SHP77 (cell line): ENCODE measurements around the gene WSCD2.

ENCODE experiments used
- DNase-seq, 2 experiments: peaks; one replicate each; lab custom pipeline; 2025; lab: John Stamatoyannopoulos, UW

WSCD2 gene

DNA sequence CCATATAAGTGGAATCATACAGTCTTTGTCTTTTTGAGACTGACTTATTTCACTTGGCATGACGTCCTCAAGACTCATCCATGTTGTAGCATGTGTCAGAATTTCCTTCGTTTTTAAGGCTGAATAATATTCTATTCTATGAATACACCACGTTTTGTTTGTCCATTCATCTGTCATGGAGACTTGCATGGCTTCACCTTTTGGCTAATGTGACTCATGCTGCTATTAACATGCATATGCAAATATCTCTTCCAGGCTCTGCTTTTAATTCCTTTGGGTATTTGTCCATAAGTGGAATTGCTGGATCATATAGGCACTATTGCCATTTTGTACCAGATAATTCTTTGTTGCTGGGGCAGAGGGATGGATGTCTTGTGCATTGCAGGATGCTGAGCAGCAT, 19.6 kb upstream of the WSCD2 start:
- no peak for DNase-seq

DNA sequence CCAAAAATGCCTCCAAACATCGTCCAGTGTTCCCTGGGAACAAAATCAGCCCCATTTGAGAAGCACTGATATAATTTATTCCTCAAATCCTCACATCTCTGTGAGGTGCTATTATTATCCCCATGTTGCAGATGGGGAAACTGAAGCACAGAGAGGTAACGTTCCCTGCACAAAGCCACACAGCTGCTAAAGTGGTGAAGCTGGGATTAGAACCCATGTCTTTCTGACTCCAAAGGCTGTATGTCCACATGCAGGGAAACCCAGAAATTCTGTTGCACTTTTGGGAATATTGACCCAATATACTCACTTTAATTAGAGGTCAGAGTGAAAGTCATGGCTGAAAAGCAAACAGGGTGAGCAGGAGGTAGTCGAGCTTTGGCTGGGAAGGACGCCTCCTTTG, 19.1 kb upstream of the WSCD2 start:
- no peak for DNase-seq

DNA sequence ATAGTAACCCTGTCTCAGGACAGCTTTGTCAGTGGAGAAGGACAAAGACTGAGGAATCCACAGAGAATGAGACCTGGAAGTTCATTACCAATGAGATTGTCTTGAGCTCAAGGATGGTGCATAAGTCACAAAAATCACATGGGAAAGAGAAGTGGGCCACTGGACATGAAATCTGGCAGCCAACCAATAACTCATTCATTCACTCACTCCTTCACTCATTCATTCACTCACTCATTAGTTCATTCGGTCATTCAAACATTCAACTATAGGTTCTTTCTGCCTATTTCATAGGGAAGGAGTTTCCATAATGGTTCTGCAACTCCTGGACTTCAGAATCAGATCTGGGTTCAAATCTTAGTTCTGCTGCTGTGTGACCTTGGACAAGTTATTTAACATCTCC, 18.2 kb upstream of the WSCD2 start:
- no peak for DNase-seq

DNA sequence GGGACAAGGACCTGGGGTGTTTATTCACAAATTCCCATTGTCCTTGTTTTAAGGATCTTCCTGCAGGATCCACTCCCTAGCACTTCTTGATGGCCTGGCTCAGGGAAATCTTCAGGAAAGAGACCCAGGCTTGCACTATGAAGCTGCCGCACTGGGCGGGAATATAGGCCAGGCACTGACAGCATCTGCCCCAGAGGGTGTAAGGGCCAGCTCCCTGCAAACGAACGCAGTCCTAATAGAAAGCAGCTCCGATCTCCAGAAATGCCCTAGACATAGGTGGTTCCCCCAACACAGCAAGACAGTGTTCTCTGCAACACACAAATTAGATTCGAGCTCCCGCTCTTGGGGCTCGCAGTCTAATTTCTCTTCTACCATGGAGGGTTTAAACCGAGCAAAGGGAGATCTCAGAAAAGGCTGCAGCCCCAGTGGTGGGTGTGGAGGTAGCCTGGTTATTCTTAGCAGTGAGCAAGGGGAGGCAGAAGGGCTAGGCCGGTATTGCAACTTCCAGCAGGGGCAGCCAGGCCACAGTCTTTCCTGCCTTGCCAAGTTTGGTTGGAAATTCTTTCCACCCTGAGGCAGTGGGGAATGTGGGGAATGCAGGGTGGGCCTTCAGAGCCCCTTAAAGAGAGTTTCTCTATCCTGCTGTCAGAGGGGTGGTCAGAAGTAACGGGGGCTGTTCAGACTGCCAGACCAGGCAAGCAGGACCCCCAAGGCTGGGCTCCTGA, 16.1 kb upstream of the WSCD2 start:
- DNase-seq: no peak

DNA sequence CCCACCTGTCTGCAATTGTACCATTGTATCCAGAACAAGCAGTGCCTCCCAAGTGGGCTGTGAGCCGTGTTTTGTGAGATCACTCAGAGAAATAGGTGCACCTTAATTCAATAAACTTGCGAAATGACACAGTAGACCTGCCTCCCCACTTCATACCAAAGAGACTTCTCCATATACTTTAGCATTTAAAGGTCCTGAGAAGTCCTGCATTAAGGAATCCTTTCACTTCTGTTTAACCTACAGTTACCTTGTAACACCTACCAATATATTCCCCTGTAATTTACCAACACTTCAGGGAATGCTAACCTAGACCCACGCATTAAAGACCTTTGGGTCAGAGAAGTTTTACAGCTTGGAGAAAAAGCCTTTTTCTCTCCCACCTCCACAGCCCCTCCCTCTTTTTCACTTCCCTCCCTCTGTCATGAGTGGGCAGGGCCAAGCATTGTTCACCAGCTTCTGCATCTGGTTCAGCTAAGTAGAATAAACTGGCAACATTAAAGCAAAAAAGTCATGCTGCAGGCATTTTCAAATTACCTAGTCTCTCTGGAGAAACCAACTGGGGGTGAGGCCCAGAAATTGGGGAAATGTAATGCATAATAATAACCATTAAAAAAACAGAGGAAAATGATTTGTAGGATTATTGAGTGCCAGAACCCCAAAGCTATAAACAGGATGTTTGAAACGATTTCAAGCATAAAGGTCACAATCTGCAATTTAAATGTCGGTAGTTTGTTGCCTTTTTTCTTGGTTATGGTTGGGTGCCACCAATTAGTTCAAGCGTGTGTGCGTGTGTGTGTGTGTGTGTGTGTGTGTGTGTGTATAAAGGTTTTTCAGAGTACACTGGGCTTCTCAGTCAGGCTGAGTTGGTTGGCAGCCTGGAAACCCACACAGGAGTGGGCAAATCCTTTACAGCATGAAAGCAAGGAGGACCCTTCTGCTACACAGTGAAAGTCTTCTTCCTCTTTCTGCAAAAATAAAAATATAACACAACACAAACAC, 13.7 kb upstream of the WSCD2 start:
- no peak for DNase-seq

DNA sequence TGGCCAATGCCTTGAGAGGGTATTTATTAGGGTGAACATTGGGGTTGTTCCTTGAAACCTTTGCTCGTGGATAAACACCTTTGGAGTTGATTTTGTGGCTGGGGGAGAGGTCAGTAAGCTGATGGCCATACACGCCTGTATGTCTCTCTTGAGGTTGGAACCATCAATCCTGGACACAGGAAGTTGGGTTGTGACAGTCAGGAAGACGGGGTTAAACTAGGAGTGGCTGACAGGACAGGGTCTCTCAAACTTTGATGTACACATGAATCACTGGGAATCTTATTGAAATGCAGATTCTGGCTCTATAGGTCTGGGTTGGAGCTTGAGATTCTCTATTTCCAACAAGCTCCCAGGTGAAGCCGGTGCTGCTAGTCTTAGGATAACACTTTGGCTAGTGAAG, 12.8 kb upstream of the WSCD2 start:
- DNase-seq: no peak

DNA sequence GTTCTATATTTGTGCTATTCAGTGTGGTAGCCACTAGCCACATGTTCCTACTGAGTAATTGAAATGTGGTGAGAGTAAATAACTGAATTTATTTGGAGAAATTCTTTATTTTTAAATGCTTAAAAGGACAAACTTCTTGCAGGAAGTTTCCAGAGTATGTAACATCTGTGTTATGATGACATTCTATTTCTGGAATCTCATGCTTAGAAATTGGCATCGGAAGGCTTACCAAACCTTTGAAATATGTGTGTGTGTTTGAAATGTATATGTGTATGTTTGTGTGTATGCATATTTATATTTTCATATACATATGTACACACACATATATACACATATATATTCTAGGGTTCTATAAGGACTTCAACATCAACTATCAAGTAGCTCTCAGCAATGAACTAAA, 12.4 kb upstream of the WSCD2 start:
- DNase-seq: no peak

DNA sequence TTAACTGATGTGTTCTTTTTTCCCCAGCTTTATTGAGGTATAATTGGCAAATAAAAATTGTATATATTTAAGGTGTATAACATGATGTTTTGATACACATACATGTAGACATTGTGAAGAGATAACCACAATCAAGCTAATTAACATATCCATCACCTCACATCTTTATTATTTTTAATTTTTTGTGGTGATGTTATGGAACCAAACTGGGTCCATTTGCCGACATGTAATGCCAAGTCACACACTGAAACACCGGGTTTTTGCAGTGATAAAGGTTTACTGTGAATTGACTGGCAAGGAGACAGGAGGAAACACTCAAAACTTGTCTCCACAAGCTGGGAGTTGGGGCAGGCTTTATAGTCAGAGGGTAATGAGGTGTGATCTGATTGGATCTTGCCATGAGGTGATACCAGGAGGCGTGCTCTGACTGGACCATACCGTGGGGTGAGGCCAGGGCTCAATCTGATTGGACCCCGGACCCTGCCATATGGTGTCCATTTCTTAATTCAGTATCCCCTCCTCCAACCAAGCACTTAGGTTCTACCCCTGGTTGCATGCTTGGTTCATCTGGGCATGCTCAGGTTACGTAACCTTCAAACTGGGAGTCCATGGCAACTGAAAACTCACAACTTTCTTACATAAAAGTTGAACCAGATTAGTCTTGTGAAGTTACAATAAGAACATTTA, 11.8 kb upstream of the WSCD2 start:
- DNase-seq: no peak

DNA sequence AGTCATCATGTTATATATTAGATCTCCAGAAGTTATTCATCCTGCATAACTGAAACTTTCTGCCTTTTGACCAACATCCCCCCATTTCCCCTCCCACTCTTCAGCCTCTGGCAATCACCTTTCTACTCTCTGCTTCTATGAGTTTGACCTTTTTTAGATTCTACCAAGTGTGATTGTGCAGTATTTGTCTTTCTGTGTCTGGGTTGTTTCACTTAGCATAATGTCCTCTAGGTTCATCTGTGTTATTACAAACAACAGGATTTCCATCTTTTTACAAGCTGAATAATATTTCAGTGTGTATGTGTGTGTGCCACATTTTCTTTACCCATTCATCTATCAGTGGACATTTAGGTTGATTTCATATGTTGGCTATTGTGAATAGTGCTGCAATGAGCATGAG, 11.2 kb upstream of the WSCD2 start:
- no peak for DNase-seq

DNA sequence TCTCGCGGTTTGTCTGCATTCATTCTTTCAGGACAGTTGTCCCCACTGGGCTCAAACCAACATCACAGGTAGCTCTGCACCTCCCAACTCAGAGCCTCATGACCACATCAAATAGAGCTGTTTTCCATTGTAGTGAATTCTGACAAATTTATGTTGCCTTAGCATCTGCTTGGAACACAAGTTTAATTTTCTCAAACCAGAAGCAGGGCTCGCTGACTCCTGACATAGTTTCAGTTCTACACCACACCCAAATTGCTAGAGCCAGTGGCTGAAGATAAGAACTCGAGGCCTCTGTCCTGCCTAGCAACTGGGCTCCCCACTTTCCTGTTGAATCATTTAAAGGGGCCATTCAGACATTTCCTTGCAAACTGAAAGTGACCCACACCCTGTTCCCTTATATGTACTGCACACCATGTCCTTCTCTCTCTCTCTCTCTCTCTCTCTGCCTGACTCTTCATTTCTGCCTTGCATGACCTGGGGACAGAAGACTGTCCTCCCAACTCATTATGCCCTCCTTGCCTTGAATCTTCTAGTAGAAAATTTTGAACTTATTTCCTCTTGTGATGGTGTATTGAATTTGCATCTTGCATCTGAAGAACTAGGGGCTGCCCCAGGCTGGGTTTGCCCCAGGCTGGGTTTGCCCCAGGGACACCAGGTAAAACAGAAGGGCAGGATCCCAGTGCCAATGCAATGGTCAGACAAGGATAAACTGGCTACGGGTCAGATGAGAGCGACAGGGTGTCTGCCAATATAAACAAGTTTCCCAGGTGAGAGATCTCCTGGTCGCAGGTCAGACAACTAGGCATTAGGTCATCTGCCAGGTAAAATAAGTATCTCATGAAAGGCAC, 9.7 kb upstream of the WSCD2 start:
- DNase-seq: no peak

DNA sequence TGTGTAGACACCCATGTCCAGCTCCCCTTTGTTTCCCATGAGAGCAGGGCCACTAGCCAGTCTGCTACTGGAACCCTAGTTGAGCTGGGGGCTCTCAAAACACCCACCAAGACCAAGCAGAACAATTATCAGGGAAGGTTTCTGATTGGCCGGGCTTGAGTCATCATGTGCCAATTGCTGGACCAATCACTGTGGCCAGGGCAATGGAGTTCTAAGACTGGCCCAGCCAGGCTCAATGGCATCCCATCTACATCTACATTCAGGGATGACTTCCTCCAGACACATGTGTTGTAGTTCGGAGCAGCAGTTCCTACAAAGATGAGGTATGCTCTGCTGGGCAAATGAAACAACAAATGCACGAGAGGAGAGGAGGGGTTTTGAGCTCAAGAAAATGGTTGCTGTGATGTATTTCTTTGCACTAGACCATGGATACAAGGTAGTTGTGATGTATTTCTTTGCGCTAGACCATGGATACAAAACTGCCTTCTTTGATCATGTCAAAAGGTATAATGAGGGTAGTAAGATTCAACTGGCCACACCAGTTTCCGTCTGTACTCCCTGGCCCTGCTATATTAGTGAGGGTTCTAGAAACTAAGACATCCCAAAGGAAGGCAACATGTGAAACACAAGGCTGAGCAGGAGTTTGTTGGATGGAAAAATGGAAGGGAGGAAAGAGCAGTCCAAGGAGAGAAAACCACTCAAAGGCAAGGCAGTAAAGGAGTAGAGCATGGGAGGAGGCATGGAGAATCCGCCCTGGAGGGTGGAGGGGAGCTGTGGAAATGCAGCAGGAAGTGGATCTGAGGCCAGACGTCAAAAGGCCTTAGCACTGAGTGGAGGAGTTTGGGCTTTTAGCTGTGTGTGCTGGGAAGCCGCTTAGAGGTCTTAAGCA, 8.9 kb upstream of the WSCD2 start:
- DNase-seq: no peak

DNA sequence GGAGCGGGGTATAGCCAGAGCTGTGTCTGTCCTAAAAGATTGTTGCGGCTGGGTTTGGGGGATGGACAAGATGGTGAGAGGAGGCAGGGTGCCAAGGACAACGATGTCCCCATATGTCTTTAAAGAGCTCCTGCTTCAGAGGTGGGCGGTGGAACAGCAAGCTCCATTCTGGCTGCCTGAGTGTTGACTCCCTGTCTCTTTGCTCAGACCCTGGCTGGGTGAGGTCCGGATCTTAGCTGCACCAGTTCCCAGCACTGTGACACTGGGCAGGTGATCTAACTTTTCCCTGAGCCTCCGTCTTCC, 8.3 kb upstream of the WSCD2 start:
- DNase-seq: no peak

DNA sequence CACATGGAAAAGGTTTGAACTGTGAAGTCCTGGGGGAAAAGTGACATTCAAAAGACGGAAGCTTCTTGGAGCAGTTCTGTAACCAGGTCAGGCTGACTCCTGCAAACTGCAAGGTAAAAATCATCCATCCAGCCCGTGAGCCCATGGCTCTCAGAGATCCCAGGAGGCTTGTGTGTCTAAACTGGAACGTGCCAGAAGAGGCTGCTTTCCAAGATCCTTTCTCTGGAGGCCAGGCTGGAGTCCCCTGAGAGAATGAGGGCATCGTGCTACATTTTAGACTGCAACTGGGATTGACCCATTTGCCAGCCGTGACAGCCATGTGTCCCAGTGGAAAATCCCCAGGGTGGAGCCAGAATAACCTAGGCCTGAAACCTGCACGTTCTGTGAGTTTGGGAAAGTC, 7.8 kb upstream of the WSCD2 start:
- no peak for DNase-seq

DNA sequence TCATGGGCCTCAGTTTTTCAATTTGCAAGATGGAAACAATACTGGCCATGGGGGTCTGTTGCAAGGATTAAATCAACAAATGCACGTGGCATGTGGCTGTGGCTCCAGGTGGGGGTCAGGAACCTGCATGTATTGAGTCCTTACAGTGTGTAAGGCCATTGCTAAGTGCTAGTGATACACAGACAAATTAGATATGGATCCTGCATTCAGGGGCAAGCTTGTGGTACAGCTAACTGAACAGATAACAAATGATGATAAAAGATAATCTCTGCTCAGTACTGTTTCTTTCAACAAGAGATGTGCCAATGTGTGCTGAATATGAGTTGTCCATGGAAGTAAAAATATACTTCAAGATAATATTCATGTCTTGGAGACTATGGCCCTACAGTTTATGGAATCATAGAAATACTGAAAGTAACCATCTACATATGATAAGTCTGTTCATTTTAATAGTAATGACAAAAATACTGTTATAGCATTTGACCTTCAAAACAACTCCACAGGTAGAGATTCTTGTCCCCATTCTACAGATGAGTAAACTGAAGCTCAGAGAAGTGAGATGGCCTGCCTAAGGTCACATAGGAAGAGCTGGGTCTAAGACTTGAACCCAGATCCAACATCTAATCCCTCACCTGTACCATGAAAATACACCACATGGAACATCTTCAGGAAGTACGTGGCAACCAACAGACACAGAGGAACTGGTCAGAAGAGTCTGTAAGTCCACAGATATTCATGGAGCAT, 7.2 kb upstream of the WSCD2 start:
- no peak for DNase-seq

DNA sequence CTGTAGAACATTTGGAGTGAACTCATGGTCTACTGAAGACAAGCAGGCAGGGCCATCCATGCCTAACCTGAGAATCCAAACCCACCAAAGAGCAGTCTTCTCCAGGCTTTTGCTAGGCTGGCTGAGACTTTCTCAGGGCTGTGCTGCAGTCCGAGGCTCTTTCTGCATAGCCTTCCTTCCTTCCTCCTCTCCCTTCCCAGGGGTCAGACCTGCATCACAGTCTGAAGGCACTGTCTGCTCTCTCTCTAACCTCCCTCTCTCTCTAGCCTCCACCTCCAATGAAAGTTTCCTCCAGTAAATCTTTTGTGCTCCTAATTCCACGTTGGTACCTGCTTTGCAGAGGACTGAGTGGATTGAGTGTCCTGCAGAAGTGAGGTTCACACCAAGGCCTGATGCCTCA, 6.4 kb upstream of the WSCD2 start:
- no peak for DNase-seq

DNA sequence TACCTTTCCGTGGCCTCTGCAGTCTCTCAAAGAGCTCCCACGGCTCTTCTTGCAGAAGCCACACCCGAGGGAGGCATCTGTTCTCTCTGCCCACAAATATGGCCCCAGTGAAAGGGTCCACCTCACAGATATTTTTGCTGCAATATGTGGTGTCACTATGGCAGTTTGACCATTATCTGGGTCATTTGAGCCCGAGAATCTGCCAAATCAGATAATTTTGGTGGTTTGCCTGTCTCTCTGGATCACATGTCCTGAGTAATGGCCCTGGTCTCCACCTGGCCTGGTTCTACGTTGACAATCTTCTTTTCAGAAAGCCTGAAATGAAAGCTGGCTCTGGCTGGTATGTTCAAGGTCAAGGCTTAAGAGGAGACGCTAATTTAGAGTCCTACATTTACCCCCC, 5.7 kb upstream of the WSCD2 start:
- no peak for DNase-seq

DNA sequence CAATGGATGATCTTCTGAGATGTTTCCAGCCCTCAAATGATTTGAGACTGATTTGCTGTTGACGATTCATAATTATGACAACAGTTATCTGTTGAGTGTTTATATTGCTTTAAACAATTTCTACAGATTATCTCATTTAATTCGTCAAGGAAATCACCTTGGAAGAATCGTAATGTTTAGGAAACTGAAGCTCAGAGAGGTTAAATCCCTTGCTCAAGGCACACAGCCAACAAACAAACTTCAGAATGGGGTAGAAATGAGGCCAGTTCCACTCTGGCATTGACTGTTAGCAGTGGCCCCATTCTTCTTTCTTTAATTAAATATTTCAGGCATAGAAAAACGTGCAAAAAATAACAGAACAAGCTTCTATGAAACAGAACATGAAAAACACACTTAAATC, 4.0 kb upstream of the WSCD2 start:
- no peak for DNase-seq

DNA sequence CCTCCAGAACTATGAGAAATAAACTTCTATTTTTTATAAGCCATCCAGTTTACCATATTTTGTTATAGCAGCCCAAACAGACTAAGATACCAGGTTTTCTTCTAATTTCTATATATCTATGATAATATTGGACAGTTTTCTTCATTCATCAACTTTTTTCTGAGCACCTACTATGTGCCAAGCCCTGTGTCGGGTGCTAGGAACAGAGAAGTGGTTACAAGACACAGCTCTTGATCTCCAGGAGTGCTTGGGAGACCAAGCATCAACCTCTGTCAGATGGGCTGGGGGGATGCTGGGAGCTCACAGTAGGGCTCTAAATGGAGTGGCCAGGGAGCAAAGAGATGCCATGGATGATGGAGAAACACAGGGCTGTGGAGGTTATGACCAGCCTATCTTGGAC, 2.9 kb upstream of the WSCD2 start:
- DNase-seq: no peak

DNA sequence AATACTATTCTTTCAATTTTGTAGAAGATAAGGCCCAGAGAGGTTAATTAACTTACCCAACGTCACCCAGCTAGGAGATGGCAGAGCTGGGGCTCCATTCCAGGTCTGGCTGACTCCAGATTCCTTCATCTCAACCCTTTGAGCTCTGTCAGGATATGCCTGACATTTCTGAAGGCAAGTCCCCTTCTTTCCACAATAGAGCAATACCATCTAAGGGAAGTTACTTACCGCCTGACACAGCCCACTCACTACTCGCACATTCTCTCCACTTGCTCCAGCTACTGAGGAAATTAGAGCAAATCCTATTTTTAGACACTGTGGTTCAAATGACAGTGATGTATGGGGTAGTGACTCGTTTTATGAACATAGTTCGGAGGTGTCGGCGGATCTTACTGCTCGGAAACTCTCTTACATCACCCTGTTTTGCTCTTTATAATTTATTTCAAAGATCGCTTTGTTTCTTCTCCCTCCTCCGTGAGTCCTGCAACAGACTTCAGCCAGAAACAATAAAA, 2.0 kb upstream of the WSCD2 start:
- DNase-seq: no peak

DNA sequence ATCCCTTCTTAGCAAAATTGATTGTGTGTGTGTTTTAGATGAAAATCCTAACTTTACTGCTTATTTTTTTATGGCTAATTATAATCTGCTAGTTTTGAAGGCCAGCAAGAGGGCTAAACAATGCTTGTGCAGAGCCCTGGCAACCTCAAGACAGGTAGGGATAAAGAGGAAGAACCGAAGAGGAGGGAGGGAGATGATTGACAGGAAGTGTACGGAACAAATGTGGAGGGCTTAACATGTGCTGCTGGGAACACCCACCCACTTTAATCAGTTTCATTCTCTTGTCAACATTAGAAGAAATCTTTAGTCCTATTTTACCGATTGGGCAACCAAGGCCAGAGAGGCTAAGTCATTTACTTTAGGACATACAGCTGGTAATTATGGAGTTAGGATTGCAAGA, 1.4 kb upstream of the WSCD2 start:
- DNase-seq: no peak
